Spleen (tissue), 7 donors: Measurements from ENCODE around the gene HPGD.

Experiments used
- POLR2A ChIP-seq, 3 donors: fragments of 450-650 bp; IDR thresholded peaks; one replicate each; pipeline ENCODE4 v1.5.1; 2017; ENCODE audit warnings: antibody characterized with exemption in 3 of 3, mild to moderate bottlenecking in 1 of 3
- POLR2AphosphoS5 ChIP-seq, 3 donors: sonication (generic); formaldehyde crosslinking; IDR thresholded peaks; one replicate each; pipeline ENCODE4 v1.5.1; 2017; ENCODE audit warnings: antibody characterized with exemption in 3 of 3
- TF ChIP-seq, protein P1 (sequence below), 11 experiments: fragments of 200-600 bp in 7 of 11; fragments of 450-650 bp in 4 of 11; sonication (generic) in 4 of 11; IDR thresholded peaks in 8 of 11; conservative IDR thresholded peaks in 3 of 11; 1 replicate in 7 of 11; 2 replicates in 4 of 11; pipeline versions ENCODE4 v1.4.0 to v1.8.0; 2016 to 2021; ENCODE audit warnings: antibody characterized with exemption in 11 of 11, inconsistent platforms in 4 of 11, mild to moderate bottlenecking in 1 of 11
- donor health status: DM: no; HTN: no; CAD: no; lungs with moderate emphysema.
- donor health status: DM: no; HTN: no; CAD: no.
- donor health status: DM: no; HTN: no; CAD: no.

DNA sequence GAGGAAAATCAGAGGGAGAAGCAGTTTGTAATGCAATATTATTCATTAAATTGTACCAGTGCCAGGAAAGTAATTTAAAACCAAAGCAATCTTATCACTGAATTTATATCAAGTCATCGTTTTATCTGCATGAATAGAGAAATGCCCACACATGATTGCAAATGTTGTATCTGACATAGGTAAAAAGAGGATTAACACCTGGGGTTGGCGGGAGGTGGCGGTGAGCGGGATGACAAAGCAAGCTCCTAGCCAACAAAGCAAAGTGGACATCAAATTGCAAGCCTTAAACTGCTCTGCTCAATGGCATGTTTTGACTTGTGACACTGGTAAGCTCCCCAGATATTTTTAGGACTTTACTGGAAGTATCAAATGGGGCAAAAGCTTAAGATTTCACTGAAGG lies 16.4 kb downstream of the HPGD start:
- TF ChIP-seq, protein P1, sequence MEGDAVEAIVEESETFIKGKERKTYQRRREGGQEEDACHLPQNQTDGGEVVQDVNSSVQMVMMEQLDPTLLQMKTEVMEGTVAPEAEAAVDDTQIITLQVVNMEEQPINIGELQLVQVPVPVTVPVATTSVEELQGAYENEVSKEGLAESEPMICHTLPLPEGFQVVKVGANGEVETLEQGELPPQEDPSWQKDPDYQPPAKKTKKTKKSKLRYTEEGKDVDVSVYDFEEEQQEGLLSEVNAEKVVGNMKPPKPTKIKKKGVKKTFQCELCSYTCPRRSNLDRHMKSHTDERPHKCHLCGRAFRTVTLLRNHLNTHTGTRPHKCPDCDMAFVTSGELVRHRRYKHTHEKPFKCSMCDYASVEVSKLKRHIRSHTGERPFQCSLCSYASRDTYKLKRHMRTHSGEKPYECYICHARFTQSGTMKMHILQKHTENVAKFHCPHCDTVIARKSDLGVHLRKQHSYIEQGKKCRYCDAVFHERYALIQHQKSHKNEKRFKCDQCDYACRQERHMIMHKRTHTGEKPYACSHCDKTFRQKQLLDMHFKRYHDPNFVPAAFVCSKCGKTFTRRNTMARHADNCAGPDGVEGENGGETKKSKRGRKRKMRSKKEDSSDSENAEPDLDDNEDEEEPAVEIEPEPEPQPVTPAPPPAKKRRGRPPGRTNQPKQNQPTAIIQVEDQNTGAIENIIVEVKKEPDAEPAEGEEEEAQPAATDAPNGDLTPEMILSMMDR (IDR thresholded peaks at IDR 0.05 in 8 of 11, conservative IDR thresholded peaks at IDR 0.05 in 3 of 11) = no peak
- TF ChIP-seq POLR2A (IDR thresholded peaks at IDR 0.05) (no peak), POLR2AphosphoS5 (IDR thresholded peaks at IDR 0.05) (no peak)
